ENCODE data around the gene TPCN1.
"Not testable (repeated sequence)": the region's sequence is repeated elsewhere in the genome, so short reads cannot be mapped to it uniquely, and the experiment has no call there.

The TPCN1 gene

GRCh38 chr12:113206802-113207201 is 14.5 kb upstream of the TPCN1 start:
- not testable (repeated sequence) for H3K27ac ChIP-seq (ENCODE audit: insufficient read depth, low read depth, low read length, poor library complexity, severe bottlenecking); H3K4me3 ChIP-seq (ENCODE audit: insufficient read depth, low read depth, low read length); H3K9me3 ChIP-seq (ENCODE audit: control insufficient read depth, low read length); H3K27me3 ChIP-seq (ENCODE audit: control insufficient read depth, insufficient read depth, low read length, poor library complexity, severe bottlenecking); H3K36me3 ChIP-seq (ENCODE audit: control insufficient read depth, insufficient read depth, low read length); H3K4me1 ChIP-seq (ENCODE audit: control insufficient read depth, insufficient read depth, low read length)
- WGBS, 2 experiments: 96 to 97% methylated on average over 5 of the region's 5 CpGs

GRCh38 chr12:113207613-113208040 is 13.6 kb upstream of the TPCN1 start:
- no peaks in the 10 kb centered on the region for H3K27me3 ChIP-seq (ENCODE audit: control insufficient read depth, insufficient read depth, low read length, poor library complexity, severe bottlenecking)
- H3K4me1 ChIP-seq (ENCODE audit: control insufficient read depth, insufficient read depth, low read length): no peaks in the 10 kb centered on the region
- H3K9me3 ChIP-seq (ENCODE audit: control insufficient read depth, low read length): no peaks in the 10 kb centered on the region
- no peak overlapping the region for H3K27ac ChIP-seq (ENCODE audit: insufficient read depth, low read depth, low read length, poor library complexity, severe bottlenecking)
- H3K36me3 ChIP-seq (ENCODE audit: control insufficient read depth, insufficient read depth, low read length): no peaks in the 10 kb centered on the region
- no peak overlapping the region for H3K4me3 ChIP-seq (ENCODE audit: insufficient read depth, low read depth, low read length)
- 82 to 83% methylated on average over 6 of the region's 6 CpGs for WGBS, 2 experiments

GRCh38 chr12:113208041-113208934 is 13.0 kb upstream of the TPCN1 start:
- WGBS, 2 experiments: 85 to 86% methylated on average over 10 of the region's 10 CpGs
- Histone ChIP-seq H3K27ac (ENCODE audit: insufficient read depth, low read depth, low read length, poor library complexity, severe bottlenecking) (no peak overlapping the region), H3K9me3 (ENCODE audit: control insufficient read depth, low read length) (no peaks in the 10 kb centered on the region), H3K4me3 (ENCODE audit: insufficient read depth, low read depth, low read length) (no peak overlapping the region), H3K27me3 (ENCODE audit: control insufficient read depth, insufficient read depth, low read length, poor library complexity, severe bottlenecking) (no peaks in the 10 kb centered on the region), H3K4me1 (ENCODE audit: control insufficient read depth, insufficient read depth, low read length) (no peaks in the 10 kb centered on the region), H3K36me3 (ENCODE audit: control insufficient read depth, insufficient read depth, low read length) (no peaks in the 10 kb centered on the region)

- WGBS, 2 experiments: 88 to 96% methylated on average over 5 of the region's 6 CpGs
- Histone ChIP-seq H3K27ac (ENCODE audit: insufficient read depth, low read depth, low read length, poor library complexity, severe bottlenecking) (no peak overlapping the region), H3K27me3 (ENCODE audit: control insufficient read depth, insufficient read depth, low read length, poor library complexity, severe bottlenecking) (no peaks in the 10 kb centered on the region), H3K9me3 (ENCODE audit: control insufficient read depth, low read length) (no peaks in the 10 kb centered on the region), H3K36me3 (ENCODE audit: control insufficient read depth, insufficient read depth, low read length) (no peaks in the 10 kb centered on the region), H3K4me3 (ENCODE audit: insufficient read depth, low read depth, low read length) (no peak overlapping the region), H3K4me1 (ENCODE audit: control insufficient read depth, insufficient read depth, low read length) (no peaks in the 10 kb centered on the region)
Measured at GRCh38 chr12:113211160-113211559, 10.1 kb upstream of the TPCN1 start.

GRCh38 chr12:113214895-113215400 is 6.3 kb upstream of the TPCN1 start:
- WGBS, 2 experiments: 88 to 90% methylated on average over 3 to 5 of the region's 5 CpGs
- Histone ChIP-seq H3K4me3 (ENCODE audit: insufficient read depth, low read depth, low read length) (no peak overlapping the region), H3K27ac (ENCODE audit: insufficient read depth, low read depth, low read length, poor library complexity, severe bottlenecking) (no peak overlapping the region), H3K36me3 (ENCODE audit: control insufficient read depth, insufficient read depth, low read length) (no peaks in the 10 kb centered on the region), H3K4me1 (ENCODE audit: control insufficient read depth, insufficient read depth, low read length) (no peaks in the 10 kb centered on the region), H3K27me3 (ENCODE audit: control insufficient read depth, insufficient read depth, low read length, poor library complexity, severe bottlenecking) (no peaks in the 10 kb centered on the region), H3K9me3 (ENCODE audit: control insufficient read depth, low read length) (no peaks in the 10 kb centered on the region)

- Histone ChIP-seq H3K36me3 (ENCODE audit: control insufficient read depth, insufficient read depth, low read length) (no peaks in the 10 kb centered on the region), H3K9me3 (ENCODE audit: control insufficient read depth, low read length) (no peaks in the 10 kb centered on the region), H3K4me3 (ENCODE audit: insufficient read depth, low read depth, low read length) (no peak overlapping the region), H3K4me1 (ENCODE audit: control insufficient read depth, insufficient read depth, low read length) (no peaks in the 10 kb centered on the region), H3K27ac (ENCODE audit: insufficient read depth, low read depth, low read length, poor library complexity, severe bottlenecking) (no peak overlapping the region), H3K27me3 (ENCODE audit: control insufficient read depth, insufficient read depth, low read length, poor library complexity, severe bottlenecking) (no peaks in the 10 kb centered on the region)
- WGBS, 2 experiments: 91 to 92% methylated on average over 2 of the region's 2 CpGs
Measured at GRCh38 chr12:113216027-113216426, 5.2 kb upstream of the TPCN1 start.

- 9 to 10% methylated on average over 22 to 23 of the region's 23 CpGs for WGBS, 2 experiments
- no peaks in the 10 kb centered on the region for H3K36me3 ChIP-seq (ENCODE audit: control insufficient read depth, insufficient read depth, low read length)
- no peaks in the 10 kb centered on the region for H3K9me3 ChIP-seq (ENCODE audit: control insufficient read depth, low read length)
- H3K4me1 ChIP-seq (ENCODE audit: control insufficient read depth, insufficient read depth, low read length): peaks cover 6% of the 10 kb centered on the region
- H3K27ac ChIP-seq (ENCODE audit: insufficient read depth, low read depth, low read length, poor library complexity, severe bottlenecking): no peak overlapping the region
- H3K4me3 ChIP-seq (ENCODE audit: insufficient read depth, low read depth, low read length): peak overlapping the region; percentile 56
- no peaks in the 10 kb centered on the region for H3K27me3 ChIP-seq (ENCODE audit: control insufficient read depth, insufficient read depth, low read length, poor library complexity, severe bottlenecking)
Measured at GRCh38 chr12:113220593-113221180, 577 bp upstream of the TPCN1 start.

GRCh38 chr12:113221997-113222729 is 899 bp downstream of the TPCN1 start:
- peak overlapping the region; percentile 67 for H3K27ac ChIP-seq (ENCODE audit: insufficient read depth, low read depth, low read length, poor library complexity, severe bottlenecking)
- H3K36me3 ChIP-seq (ENCODE audit: control insufficient read depth, insufficient read depth, low read length): no peaks in the 10 kb centered on the region
- 37 to 39% methylated on average over 12 of the region's 12 CpGs for WGBS, 2 experiments
- peak overlapping the region; percentile 69 for H3K4me3 ChIP-seq (ENCODE audit: insufficient read depth, low read depth, low read length)
- H3K4me1 ChIP-seq (ENCODE audit: control insufficient read depth, insufficient read depth, low read length): peaks cover 6% of the 10 kb centered on the region
- H3K27me3 ChIP-seq (ENCODE audit: control insufficient read depth, insufficient read depth, low read length, poor library complexity, severe bottlenecking): no peaks in the 10 kb centered on the region
- no peaks in the 10 kb centered on the region for H3K9me3 ChIP-seq (ENCODE audit: control insufficient read depth, low read length)

- Histone ChIP-seq H3K4me3 (ENCODE audit: insufficient read depth, low read depth, low read length) (no peak overlapping the region), H3K4me1 (ENCODE audit: control insufficient read depth, insufficient read depth, low read length) (peaks cover 6% of the 10 kb centered on the region), H3K27me3 (ENCODE audit: control insufficient read depth, insufficient read depth, low read length, poor library complexity, severe bottlenecking) (no peaks in the 10 kb centered on the region), H3K36me3 (ENCODE audit: control insufficient read depth, insufficient read depth, low read length) (no peaks in the 10 kb centered on the region), H3K27ac (ENCODE audit: insufficient read depth, low read depth, low read length, poor library complexity, severe bottlenecking) (no peak overlapping the region), H3K9me3 (ENCODE audit: control insufficient read depth, low read length) (no peaks in the 10 kb centered on the region)
- 78 to 84% methylated on average over 7 of the region's 11 CpGs for WGBS, 2 experiments
Measured at GRCh38 chr12:113222730-113223531, 1.7 kb downstream of the TPCN1 start.
